ENCODE data around the gene DPY19L1.
"Not testable (repeated sequence)": the region's sequence is repeated elsewhere in the genome, so short reads cannot be mapped to it uniquely, and the experiment has no call there.

Gene DPY19L1

DNA sequence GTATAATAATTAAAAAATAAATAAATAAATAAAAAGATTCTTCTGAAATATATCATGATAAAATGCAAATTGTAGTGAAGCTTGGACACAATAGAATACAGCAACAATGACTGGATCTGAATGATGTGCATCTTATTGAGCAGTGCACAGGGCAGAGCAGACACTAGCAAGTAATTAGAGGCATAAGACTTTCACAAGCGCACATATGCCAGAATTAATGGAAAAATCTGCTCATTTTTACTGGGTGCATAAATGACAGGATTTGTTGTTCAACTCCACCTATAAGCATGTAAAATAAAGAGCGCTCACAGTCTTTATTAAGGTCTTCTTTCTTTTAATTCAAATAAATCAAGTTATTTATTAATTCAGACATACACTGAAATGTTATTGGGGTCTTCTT lies 125.0 kb downstream of the DPY19L1 start:
- H3K27ac ChIP-seq, result no peak overlapping the region
- TF ChIP-seq, protein P1, sequence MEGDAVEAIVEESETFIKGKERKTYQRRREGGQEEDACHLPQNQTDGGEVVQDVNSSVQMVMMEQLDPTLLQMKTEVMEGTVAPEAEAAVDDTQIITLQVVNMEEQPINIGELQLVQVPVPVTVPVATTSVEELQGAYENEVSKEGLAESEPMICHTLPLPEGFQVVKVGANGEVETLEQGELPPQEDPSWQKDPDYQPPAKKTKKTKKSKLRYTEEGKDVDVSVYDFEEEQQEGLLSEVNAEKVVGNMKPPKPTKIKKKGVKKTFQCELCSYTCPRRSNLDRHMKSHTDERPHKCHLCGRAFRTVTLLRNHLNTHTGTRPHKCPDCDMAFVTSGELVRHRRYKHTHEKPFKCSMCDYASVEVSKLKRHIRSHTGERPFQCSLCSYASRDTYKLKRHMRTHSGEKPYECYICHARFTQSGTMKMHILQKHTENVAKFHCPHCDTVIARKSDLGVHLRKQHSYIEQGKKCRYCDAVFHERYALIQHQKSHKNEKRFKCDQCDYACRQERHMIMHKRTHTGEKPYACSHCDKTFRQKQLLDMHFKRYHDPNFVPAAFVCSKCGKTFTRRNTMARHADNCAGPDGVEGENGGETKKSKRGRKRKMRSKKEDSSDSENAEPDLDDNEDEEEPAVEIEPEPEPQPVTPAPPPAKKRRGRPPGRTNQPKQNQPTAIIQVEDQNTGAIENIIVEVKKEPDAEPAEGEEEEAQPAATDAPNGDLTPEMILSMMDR (conservative IDR thresholded peaks at IDR 0.05), result no peak
- no peak for TF ChIP-seq ZFX (IDR thresholded peaks at IDR 0.05)

DNA sequence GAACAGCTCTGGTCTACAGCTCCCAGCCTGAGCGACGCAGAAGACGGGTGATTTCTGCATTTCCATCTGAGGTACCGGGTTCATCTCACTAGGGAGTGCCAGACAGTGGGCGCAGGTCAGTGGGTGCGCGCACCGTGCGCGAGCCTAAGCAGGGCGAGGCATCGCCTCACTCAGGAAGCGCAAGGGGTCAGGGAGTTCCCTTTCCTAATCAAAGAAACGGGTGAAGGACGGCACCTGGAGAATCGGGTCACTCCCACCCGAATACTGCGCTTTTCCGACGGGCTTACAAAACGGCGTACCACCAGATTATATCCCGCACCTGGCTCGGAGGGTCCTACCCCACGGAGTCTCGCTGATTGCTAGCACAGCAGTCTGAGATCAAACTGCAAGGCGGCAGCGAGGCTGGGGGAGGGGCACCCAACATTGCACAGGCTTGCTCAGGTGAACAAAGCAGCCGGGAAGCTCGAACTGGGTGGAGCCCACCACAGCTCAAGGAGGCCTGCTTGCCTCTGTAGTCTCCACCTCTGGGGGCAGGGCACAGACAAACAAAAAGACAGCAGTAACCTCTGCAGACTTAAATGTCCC lies 130.9 kb downstream of the DPY19L1 start:
- H3K27ac ChIP-seq, result not testable (repeated sequence)

DNA sequence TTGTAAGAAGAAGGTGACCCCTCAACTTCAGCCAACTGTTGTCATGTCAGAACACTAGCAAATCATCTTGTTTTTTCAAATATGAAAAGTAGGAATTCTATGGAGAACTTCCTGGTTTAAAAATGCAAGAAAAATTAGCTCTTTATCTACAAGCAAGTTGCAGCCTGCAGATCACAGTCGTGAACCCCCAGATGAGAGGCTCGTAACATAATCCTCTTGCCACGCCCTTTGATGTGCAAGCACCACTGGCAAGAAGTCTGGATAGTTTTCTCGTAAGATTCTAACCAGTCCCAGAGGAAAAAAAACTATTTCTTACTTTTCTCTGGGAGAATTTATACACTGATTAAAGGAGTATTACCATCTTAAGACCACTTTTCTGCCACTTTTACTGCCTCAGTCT lies 132.3 kb downstream of the DPY19L1 start:
- no peak overlapping the region for H3K27ac ChIP-seq
- TF ChIP-seq ZFX (IDR thresholded peaks at IDR 0.05), result no peak
- TF ChIP-seq, protein P1 (conservative IDR thresholded peaks at IDR 0.05), result no peak

DNA sequence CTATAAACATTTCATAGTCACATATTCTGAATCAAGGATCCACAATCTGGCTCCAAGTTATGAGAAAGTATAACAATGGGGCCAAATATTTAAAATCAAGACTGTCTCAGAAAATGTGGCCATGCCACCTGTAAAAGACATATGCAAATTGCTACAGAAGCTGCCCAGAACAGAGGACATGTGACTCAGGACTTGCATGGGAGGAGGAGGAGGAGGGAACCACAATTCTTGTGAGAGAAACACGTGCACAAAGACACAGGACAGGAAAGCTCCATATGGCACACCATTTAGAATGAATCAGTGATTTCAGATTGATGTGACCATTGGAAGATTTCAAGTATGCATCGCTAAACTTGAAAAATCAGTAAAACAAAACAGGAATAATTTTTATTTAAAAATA lies 133.4 kb downstream of the DPY19L1 start:
- H3K27ac ChIP-seq, result not testable (repeated sequence)

DNA sequence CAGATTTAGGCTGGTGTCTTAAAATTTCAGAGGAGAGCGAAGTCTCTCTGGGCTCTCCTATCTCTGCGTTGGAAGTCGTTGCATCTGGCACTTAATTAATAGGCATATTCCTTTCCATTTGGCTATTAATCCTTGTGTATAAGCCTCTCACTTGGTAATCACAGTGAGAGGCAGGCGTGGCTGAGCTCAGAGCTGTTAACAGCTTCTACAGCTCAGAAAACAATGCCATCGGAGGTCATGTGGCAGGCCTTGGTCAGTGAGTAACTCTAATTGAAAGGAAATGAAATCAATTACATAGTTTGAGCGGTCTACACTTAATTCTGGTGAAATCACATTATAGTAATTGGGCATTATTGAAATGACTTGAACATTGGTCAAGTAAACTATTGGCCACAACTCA lies 135.1 kb downstream of the DPY19L1 start:
- TF ChIP-seq, protein P1 (conservative IDR thresholded peaks at IDR 0.05), result no peak
- no peak for TF ChIP-seq ZFX (IDR thresholded peaks at IDR 0.05)
- H3K27ac ChIP-seq, result no peak overlapping the region

DNA sequence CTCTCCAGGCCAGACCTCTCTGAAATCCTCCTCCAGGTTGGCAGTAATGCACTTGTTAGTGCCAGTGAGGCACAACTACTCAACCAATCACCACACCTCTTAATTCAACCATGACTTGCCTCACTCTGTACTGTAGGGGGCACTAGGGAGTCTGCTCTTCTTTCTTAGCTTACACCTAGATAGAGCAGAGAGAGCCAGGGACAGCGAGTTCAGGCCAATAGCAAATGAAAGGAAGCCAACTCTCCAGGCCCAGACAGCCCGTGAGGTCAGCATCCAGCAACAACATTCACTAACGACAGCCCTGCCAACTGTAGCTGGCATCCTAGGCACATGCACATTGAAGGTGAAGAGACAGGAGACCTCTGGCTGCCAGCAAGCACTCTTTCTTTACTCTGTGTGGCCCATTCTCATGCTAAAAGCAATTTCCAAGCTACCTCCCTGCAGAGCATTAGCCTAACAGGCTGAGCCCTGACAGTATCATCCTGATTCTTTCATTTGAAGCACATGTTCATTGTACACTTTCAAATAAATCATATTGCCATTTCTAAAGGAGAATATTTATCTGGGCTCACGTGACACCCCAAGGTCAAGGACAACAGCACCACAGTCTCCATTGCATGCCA lies 136.3 kb downstream of the DPY19L1 start:
- no peak overlapping the region for H3K27ac ChIP-seq
- no peak for TF ChIP-seq ZFX (IDR thresholded peaks at IDR 0.05)
- TF ChIP-seq, protein P1 (conservative IDR thresholded peaks at IDR 0.05), result peak; percentile 40

DNA sequence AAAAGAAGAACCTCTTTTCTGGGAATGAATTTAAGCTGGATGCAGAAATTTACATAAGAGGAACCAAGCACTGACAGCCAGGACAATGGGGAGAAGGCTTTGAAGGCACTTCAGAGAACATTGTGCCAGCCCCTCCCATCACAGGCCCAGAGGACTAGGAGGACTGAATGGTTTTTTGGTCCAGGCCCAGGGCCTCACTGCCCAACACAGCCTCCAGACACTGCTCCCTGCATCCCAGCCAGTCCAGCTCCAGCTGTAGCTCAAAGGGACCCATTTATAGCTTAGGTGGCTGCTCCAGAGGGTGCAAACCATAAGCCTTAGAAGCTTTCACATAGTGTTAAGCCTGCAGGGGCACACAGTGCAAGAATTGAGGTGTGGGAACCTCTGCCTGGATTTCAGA lies 142.1 kb downstream of the DPY19L1 start:
- TF ChIP-seq, protein P1 (conservative IDR thresholded peaks at IDR 0.05), result no peak
- no peak for TF ChIP-seq ZFX (IDR thresholded peaks at IDR 0.05)
- H3K27ac ChIP-seq, result no peak overlapping the region

DNA sequence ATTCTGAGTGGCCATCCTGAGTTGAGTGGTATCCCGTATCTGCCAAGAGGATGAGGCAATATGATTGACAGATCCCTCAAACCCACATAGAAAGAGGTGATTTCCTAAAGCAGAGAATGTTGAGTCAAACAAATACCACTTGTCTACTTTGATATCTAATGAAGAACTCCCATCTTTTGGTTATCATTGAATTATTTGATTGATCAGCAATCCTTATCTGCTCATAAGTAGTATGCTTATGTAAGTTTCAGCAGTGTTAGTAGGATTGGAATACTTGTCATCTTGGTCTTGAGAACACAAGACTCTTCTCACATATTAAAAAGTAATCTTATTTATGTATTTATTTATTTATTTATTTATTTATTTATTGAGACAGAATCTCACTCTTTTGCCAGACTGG lies 147.3 kb downstream of the DPY19L1 start:
- no peak for TF ChIP-seq ZFX (IDR thresholded peaks at IDR 0.05)
- TF ChIP-seq, protein P1 (conservative IDR thresholded peaks at IDR 0.05), result no peak
- H3K27ac ChIP-seq, result no peak overlapping the region

Measured in C4-2B (cell line).